ENCODE results near the gene TBRG1. TPM values are rescaled to one million over a fixed set of nuclear protein-coding genes. Genes with fewer than 3 reads are reported as not detected.

Gene TBRG1
- total RNA-seq, 4 donors from 2014 or later, result 35.2 to 54.2 (median 42.4) TPM

DNA sequence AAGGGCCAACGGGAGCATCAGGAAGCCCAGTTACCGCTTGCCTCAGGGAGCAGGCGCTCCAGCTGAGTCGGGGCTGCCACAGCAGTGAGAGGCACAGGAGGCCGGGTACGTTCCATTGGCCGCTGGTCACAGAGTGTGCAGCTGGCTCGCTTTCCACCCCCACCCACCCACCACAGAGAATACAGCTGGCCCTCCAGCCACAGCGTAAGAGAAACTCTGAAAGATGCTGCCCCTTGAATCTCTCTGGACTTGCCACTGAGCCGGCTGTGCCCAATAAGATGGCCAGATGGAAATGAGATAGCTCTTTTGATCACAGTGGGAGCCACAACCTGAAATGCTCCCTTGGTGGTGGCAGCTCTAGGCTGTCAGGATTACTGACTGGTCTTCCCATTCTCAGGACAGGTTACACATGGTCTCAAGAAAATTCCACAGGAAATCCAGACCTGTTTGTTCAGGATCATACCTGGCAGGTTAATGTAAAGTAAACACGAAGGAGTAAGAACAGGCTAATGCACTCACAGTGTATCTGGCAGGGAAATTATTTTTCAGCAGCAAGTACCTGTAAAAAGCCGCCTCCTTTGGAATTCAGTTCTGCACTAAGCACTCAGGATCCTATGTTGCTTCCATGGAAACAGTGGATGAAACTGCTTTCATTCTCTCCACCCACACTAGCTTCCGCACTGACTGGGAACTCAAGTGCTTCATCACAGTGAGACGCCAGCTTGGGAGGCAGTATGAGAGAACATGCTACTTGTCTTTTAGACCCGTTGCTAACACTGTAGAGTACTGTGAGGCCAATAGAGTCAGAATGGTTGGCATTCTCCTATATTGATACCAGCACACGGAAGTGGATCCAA lies 34.3 kb downstream of the TBRG1 start:
- ATAC-seq, result no peak
- no peak overlapping the region for H3K27ac ChIP-seq
- H3K27me3 ChIP-seq, result no peaks in the 10 kb centered on the region
- WGBS, 2 donors (ENCODE audit: low coverage in 1 of 2), result 64 to 76% methylated on average over 6 of the region's 16 CpGs
- peaks cover 0 to 63% of the 10 kb centered on the region in 2 donors for H3K36me3 ChIP-seq
- TF ChIP-seq POLR2A (IDR thresholded peaks at IDR 0.05) (no peak), POLR2AphosphoS5 (IDR thresholded peaks at IDR 0.05) (no peak), EP300 (IDR thresholded peaks at IDR 0.05) (no peak)
- TF ChIP-seq, protein P1, sequence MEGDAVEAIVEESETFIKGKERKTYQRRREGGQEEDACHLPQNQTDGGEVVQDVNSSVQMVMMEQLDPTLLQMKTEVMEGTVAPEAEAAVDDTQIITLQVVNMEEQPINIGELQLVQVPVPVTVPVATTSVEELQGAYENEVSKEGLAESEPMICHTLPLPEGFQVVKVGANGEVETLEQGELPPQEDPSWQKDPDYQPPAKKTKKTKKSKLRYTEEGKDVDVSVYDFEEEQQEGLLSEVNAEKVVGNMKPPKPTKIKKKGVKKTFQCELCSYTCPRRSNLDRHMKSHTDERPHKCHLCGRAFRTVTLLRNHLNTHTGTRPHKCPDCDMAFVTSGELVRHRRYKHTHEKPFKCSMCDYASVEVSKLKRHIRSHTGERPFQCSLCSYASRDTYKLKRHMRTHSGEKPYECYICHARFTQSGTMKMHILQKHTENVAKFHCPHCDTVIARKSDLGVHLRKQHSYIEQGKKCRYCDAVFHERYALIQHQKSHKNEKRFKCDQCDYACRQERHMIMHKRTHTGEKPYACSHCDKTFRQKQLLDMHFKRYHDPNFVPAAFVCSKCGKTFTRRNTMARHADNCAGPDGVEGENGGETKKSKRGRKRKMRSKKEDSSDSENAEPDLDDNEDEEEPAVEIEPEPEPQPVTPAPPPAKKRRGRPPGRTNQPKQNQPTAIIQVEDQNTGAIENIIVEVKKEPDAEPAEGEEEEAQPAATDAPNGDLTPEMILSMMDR (IDR thresholded peaks at IDR 0.05), result no peak
- no peaks in the 10 kb centered on the region for H3K9me3 ChIP-seq
- H3K4me1 ChIP-seq, result no peaks in the 10 kb centered on the region
- no peak overlapping the region for H3K4me3 ChIP-seq

DNA sequence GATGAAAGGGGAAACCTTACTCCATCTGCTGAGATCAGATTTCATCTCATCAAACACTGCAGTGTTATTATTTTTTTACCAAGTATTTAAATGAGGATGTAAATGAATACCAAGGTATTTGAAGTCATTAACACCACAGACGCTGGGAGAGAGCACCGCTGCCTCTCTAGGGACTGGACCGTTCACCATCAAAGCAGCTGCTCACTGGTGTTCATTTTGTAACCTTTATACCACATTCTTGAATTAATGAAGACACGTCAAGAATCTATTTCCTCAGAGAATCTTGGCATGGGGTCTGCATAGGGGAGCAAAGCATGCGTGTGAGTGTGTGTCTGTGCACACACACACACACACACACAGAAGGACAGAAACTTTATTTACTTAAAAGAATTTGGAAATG lies 35.2 kb downstream of the TBRG1 start:
- peaks cover 0 to 55% of the 10 kb centered on the region in 2 donors for H3K36me3 ChIP-seq

DNA sequence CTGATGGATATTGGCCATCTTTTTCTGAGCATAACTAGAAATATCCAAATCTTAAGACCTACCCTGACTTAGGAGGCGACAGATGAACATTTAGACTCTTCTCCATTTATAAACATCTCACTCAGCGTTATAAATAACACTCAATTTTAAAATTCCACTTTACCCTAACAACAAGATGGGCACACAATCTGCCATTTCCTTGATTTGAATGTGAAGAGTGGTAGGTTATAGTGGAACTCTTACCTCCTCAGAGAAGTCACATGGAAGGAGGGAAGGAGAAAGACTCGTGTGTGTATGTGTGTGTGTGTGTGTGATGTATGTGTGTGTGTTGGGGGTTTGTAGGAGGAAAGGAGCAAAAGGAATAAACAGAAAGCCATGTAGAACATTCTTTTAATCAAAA lies 35.8 kb downstream of the TBRG1 start:
- Histone ChIP-seq H3K9me3 (no peaks in the 10 kb centered on the region), H3K4me1 (no peaks in the 10 kb centered on the region), H3K36me3 (peaks cover 0 to 55% of the 10 kb centered on the region in 2 donors), H3K27ac (no peak overlapping the region), H3K4me3 (no peak overlapping the region), H3K27me3 (no peaks in the 10 kb centered on the region)
- ATAC-seq, result no peak
- WGBS, 2 donors (ENCODE audit: low coverage in 1 of 2), result 68 to 93% methylated on average over 2 to 3 of the region's 3 CpGs
- TF ChIP-seq, protein P1 (IDR thresholded peaks at IDR 0.05), result no peak
- TF ChIP-seq EP300 (IDR thresholded peaks at IDR 0.05), result no peak
- TF ChIP-seq POLR2A (IDR thresholded peaks at IDR 0.05), result no peak
- no peak for TF ChIP-seq POLR2AphosphoS5 (IDR thresholded peaks at IDR 0.05)

More for the DNA sequence above, 35.2 kb downstream of the TBRG1 start:
- no peaks in the 10 kb centered on the region for H3K9me3 ChIP-seq
- no peak overlapping the region for H3K27ac ChIP-seq
- TF ChIP-seq POLR2AphosphoS5 (IDR thresholded peaks at IDR 0.05), result no peak
- no peak for TF ChIP-seq EP300 (IDR thresholded peaks at IDR 0.05)
- TF ChIP-seq, protein P1 (IDR thresholded peaks at IDR 0.05), result no peak
- TF ChIP-seq POLR2A (IDR thresholded peaks at IDR 0.05), result no peak
- no peak for ATAC-seq
- H3K27me3 ChIP-seq, result no peaks in the 10 kb centered on the region
- no peaks in the 10 kb centered on the region for H3K4me1 ChIP-seq
- WGBS, 2 donors (ENCODE audit: low coverage in 1 of 2), result 73 to 76% methylated on average over 3 to 5 of the region's 5 CpGs
- H3K4me3 ChIP-seq, result no peak overlapping the region

DNA sequence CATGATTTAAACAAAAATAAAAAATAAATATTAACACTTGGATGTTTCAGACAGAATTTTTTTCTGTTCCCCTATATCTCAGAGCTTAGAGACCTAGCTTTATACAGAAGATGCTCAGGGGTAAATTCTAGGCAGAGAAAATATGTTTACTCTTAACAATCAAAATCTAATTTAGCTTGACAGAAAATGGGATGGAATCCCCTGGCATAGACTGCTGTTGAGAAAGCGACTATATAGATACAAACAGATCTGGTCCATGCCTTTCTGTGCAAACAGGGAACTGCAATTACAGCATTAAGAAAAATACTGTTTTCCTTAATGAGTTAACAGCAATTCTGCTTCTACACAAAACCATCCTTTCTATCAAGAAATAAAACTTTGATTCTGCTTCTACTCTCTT lies 36.3 kb downstream of the TBRG1 start:
- H3K4me3 ChIP-seq, result no peak overlapping the region
- no peaks in the 10 kb centered on the region for H3K27me3 ChIP-seq
- peaks cover 0 to 55% of the 10 kb centered on the region in 2 donors for H3K36me3 ChIP-seq
- 67 to 84% methylated on average over 1 of the region's 1 CpG for WGBS, 2 donors (ENCODE audit: low coverage in 1 of 2)
- no peaks in the 10 kb centered on the region for H3K4me1 ChIP-seq
- ATAC-seq, result no peak
- TF ChIP-seq POLR2A (IDR thresholded peaks at IDR 0.05), result no peak
- no peak for TF ChIP-seq POLR2AphosphoS5 (IDR thresholded peaks at IDR 0.05)
- TF ChIP-seq, protein P1 (IDR thresholded peaks at IDR 0.05), result no peak
- TF ChIP-seq EP300 (IDR thresholded peaks at IDR 0.05), result no peak
- no peaks in the 10 kb centered on the region for H3K9me3 ChIP-seq
- no peak overlapping the region for H3K27ac ChIP-seq

DNA sequence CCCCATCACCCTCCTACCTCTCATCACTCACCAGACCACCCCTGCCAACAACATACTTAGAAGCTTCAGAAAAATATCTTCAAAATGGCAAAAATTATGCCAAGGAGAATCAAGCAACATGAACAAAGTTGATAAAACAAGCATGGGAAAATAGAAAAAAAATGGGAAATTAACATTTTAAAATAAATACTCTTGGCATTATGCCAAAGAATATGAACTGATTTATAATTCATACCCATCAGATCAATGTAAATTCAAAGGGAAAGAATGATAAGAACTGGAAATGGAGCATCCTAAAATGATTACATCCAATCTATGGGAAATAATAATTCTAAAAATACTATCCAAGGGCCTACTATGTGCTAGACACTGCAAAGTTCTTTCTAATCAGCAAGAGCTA lies 38.9 kb downstream of the TBRG1 start:
- H3K36me3 ChIP-seq, result peaks cover 0 to 72% of the 10 kb centered on the region in 2 donors
- no peaks in the 10 kb centered on the region for H3K4me1 ChIP-seq
- TF ChIP-seq POLR2AphosphoS5 (IDR thresholded peaks at IDR 0.05) (no peak), EP300 (IDR thresholded peaks at IDR 0.05) (no peak), POLR2A (IDR thresholded peaks at IDR 0.05) (no peak)
- TF ChIP-seq, protein P1 (IDR thresholded peaks at IDR 0.05), result no peak
- H3K4me3 ChIP-seq, result no peak overlapping the region
- no peaks in the 10 kb centered on the region for H3K9me3 ChIP-seq
- ATAC-seq, result no peak
- no peaks in the 10 kb centered on the region for H3K27me3 ChIP-seq
- no peak overlapping the region for H3K27ac ChIP-seq
